Upper lobe of left lung (tissue), 4 donors: Measurements from ENCODE around the gene FKBP8.

Experiments used
- CTCF ChIP-seq, 6 experiments: fragments of 450-650 bp in 4 of 6; fragments of 200-600 bp in 2 of 6; sonication (generic) in 2 of 6; IDR thresholded peaks; one replicate each; pipeline ENCODE4 v1.5.1; 2016 to 2019; ENCODE audit warnings: antibody characterized with exemption in 6 of 6
- POLR2A ChIP-seq, 4 donors: fragments of 450-650 bp; IDR thresholded peaks; one replicate each; pipeline ENCODE4 v1.5.1; 2016 to 2017; ENCODE audit warnings: antibody characterized with exemption in 4 of 4, mild to moderate bottlenecking in 2 of 4
- POLR2AphosphoS5 ChIP-seq, 2 donors: sonication (generic); formaldehyde crosslinking; IDR thresholded peaks; one replicate each; pipeline ENCODE4 v1.5.1; 2017; ENCODE audit warnings: antibody characterized with exemption in 2 of 2

- TF ChIP-seq CTCF (IDR thresholded peaks at IDR 0.05): peak in 1 of 6 experiments; percentile 4
- peak; percentile 97 to 98 for TF ChIP-seq POLR2AphosphoS5 (IDR thresholded peaks at IDR 0.05)
- TF ChIP-seq POLR2A (IDR thresholded peaks at IDR 0.05): peak in 1 of 4 donors; percentile 89
These were observed 14.2 kb upstream of the FKBP8 start, which contains the start of gene KXD1 for GRCh38 chr19:18557411-18558201.
